H4 (cell line): ENCODE measurements around the gene INVS. TPM values are rescaled to one million over a fixed set of nuclear protein-coding genes. Genes with fewer than 3 reads are reported as not detected.
A peak's percentile ranks its signal among the peaks of the same experiment; 100 is the strongest.
"Not testable (repeated sequence)": the region's sequence is repeated elsewhere in the genome, so short reads cannot be mapped to it uniquely, and the experiment has no call there.

Experiments used
- DNase-seq: peaks from one replicate; pipeline ENCODE4 v3.0.0-alpha.2; 2015; ENCODE audit warnings: low spot score
- total RNA-seq: library from RNA; depleted of rRNA; stranded (reverse); fragments of >200 nt; shearing (Covaris generic); gene quantifications from 2 replicates; pipeline ENCODE4 v1.2.3, GENCODE V29; 2014

The INVS gene
- total RNA-seq, 1 experiment from 2014 or later: 19.5 TPM

DNA sequence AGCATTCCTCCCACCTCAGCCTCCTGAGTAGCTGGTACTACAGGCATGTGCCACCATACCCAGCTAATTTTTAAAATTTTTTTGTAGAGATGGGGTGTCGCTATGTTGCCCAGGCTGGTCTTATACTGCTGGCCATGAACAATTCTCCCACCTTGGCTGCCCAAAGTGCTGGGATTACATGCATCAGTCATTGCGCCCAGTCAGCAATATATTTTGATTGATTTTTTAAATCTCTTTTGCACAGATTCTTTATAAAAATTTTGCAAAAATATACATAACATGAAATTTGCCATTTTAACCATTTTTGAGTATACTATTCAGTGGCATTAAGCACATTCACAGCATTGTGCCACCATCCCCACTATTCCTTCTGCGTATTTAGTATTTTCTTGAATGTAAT is 94.0 kb downstream of the INVS start:
- no peak for DNase-seq

DNA sequence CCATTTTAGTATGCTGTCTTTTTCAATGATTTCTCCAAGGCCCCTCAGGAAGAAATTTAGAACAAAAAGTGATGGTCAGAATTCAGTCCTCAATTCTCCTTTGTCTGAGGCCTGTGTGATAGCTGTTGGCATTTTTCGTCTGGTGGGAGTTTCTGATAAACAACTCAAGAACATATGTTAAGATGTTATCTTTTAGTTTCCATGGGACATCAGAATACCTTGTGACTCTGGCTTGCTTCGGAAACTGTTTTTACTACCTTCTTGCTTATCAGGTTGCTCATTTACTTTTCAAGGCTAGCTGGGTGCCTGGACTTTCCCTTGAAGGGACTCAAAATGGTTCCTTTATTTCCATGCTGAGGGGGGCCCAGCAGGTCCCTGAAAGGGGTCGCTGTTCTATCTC is 97.2 kb downstream of the INVS start:
- DNase-seq: no peak

DNA sequence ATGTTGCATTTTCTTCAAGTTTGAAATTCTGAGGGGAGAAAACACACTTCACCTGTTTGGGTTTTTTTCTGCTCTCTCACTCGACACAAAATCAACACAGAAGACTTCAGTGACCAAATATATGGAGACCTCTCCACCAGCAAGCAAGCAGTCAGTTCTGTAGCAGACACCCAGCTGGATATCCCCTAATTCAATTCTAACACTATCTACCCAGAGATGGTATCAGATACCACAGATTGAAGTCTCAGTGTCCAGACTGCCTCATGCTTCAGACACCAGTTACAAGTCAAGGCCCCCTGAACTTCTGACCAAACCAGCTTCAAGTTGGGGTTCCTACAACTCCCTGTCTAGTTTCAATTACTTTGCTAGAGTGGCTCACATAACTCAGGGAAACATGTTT is 97.8 kb downstream of the INVS start:
- DNase-seq: no peak

DNA sequence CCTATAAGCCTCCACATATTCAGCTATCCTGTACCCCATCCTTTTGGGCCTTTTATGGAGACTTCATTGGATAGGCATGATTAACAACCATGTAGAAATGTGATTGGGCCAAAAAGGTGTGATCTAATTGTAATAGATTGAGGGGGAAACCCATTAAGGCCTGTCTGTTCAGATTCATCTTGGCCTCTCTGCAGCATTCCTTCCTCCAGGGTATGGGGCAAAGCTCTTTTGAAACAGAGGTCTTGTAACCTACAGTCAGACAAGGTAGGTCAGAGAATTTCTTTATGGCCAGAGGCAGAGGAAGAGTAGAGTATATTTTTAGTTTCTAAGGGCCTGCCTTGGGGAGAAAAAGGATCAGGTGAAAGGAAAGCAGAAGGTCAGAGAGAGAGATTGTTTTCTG is 98.5 kb downstream of the INVS start:
- no peak for DNase-seq

DNA sequence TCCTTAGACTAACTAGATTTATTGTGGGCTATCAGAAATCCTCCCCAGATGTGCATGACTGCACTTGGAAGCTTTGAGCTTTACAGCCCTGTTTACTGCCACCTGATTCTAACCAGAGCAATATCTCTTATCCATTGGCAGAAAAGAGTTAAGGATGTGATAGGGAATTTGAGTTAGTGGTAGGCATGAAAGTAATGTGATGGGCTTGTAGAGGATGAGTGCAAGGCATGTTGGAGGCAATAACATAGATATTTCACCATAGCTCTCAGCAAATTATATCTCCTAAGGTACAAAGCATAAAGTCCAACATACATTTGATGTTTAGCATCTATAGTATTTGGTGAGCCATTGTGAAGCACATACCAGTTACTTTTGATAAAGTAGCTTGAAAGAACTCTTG is 103.8 kb downstream of the INVS start:
- DNase-seq: no peak

DNA sequence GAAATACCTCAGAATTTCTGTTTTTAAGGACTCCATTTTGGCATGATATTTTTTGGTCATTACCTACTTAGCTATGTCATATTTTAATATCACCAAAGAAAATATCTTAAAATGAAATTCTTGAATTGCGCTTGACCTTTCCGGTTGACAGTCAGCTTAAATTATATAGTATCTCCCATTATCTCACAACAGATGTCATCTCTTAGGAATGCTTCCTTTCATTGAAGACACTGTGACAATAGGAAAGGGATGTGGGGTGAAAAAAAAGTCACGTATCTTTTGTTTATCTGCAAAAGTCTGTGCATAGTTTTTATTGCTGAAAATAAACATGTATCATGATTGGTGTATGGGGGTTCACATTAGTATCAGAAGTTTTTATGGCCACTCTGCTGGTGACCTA is 105.8 kb downstream of the INVS start:
- no peak for DNase-seq

DNA sequence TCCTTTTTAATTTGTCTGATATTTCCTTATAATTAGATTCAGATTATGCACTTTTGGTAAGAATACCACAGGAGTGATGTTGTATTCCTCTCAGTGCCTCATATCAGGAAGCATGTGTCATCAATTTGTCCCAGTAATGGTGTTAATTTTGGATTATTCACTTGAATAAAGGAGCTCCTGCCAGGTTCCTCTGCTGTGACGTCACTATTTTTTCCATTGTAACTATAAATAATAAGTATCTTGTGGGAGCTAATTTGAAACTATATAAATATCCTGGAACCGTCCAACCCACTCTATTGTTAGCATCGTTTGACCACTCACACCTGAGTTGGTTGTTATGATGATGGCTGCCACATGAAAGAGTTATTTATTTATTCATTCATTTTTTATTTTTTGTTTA is 107.9 kb downstream of the INVS start:
- no peak for DNase-seq

DNA sequence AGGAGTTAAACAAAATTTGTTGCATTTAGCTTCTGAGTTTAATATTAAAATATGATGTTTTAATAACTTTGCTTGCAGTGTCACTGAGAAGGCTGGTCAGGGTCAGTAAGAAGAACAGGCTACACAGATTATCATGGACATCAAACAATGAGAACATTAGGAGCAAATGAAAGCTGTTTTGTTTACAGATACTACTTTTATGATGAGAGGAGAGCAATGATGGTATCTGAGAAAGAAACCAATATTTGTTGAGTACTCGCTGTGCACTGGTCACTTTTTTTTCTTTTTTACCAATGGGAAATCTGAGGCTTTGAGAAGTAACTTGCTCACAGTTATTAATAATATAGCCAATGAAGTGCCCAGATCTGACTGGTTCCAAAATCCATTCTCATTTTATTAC is 109.6 kb downstream of the INVS start:
- no peak for DNase-seq

DNA sequence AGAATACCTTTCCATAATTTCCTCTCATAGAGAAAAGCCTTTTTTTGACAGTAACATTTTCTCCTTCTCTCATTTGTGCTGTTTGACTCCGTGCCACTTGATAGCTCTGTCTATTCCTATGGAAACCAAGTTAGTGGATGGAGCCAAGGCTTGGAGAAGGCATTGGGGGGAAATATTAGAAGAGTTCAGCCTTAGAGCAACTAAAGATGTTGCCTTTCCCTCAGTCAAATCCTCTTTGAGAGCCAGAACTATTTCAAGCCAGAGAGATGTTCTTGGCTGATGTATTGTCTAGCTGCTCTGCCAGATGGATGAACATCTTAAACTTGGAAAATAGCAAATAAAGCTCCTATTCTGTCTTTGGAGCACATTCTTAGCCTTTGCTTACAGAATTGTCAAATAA is 112.4 kb downstream of the INVS start:
- DNase-seq: no peak

DNA sequence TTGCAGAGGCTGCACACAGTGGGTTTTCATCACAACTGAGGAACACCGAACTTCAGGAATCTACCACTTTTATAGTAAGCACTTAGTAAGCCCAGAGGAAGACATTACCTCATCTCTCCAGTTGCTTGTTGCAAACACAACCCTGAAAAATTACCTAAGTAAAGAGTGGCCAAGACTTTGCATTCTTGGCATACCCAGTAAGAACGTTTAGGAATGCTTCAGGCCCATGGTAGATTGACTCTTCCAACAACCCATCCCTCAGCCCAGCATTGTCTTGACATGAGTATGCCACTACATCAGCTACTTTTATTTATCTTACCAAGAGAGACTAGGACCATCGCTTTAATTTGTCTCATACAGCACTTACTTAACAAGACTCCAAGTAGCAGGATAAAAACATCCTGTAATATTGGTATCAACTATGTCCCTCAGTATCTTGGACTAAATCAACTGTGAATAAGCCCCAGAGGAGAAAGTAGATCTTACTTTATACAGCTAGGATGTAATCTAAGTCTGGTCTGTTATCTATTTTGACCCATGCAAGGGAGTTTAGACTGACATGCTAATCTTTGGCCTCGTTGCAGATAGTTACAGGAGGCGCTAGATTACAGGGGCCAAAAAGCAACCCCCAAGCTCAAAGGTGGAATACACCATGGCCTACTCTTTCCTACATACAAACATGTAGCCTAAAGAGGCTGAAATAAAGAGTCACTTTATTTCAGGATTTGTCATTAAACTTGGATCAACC is 114.9 kb downstream of the INVS start:
- DNase-seq: no peak

DNA sequence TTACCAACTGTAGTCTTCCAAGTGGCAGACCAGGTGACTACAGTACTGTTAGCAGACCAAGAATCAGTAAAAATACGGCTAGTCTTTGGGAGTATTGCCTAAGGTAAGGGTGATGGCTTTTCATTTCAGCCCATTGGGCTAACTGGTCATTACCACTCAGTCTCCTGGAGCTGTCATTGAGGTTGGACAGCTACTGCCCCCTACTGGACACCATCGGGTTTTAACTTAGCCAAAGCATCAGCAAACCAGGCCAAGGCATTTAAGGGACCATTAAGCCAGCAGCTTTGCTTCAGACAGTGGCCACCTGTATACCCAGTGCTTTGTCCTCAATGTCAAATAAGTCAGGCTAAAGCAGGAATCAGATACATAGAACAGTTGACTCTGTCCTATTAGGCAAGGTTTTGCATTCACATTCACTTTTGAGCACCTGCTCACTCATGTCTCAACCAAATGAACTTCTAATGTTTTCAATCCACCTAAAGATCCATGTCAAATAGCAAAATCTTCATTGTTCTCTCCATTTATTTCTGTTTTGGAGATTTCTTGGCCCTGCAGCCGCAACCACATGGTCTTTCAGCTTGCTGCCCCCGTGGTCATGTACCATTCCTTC is 117.2 kb downstream of the INVS start:
- peak; percentile 41 for DNase-seq

DNA sequence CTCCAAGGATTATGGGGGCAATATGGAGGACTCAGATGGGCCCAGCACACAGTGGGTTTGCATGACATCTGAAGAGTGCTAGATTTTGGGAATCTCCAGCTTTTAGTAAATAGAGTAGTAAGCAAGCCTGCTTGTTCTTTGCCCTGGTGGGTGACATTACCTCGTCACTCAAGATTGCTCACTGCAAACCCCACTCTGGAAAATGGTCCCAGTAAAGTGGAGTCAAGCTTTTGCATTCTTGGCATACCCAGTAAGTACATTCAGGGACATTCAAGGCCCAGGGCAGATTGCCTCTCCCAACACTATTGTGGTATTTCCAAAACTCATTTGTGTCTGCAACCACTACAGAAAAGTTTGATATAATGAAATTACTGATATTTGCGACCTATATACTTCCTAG is 118.5 kb downstream of the INVS start:
- DNase-seq: no peak

DNA sequence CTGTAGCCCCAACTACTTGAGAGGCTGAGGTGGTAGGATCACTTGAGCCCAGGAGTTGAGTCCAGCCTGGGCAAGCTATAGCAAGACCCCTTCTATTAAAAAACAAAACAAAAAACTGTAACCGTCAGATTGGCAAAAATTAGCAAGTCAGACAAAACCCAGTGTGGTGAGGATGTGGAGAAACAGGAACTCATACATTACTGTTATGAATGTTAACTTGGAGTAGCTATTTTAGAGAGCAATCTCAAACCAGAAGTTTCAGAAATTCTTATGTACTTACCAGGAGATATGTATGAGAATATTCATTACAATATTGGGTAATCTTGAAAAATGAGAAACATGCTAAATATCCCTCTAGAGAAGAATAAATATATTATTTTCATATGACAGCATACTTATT is 120.3 kb downstream of the INVS start:
- no peak for DNase-seq

DNA sequence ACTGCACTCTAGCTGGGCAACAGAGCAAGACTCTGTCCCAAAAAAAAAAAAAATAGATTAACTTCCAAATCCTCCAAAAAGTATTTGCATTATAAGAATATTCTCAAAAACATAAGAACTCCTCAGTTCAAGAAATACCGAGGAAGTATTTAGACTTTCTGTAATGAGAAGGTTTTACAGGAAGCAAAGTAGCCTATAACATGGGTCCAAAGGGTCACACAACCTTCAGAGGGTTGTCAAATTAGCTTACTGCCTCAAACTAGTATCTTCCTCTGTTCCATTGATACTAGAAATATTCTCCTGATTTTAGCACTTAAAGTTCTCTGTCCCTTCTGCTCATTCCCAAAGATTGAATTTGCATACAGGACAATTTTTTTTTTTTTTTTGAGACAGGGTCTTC is 121.9 kb downstream of the INVS start:
- no peak for DNase-seq

DNA sequence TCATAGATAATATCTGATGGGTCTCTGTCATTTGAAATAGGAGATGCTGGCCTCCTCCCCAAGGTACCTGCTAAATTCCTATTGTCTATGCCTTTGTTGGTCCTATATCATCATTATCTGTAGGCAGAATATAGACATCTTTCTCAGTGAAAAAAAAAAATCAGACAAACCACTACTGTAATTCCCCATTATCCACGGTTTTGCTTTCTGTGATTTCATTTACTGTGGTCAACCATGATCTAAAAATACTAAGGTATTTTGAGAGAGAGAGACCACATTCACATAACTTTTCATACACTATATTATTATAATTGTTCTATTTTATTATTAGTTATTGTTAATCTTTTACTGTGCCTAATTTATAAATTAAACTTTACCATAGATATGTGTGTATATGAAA is 122.5 kb downstream of the INVS start:
- DNase-seq: no peak

DNA sequence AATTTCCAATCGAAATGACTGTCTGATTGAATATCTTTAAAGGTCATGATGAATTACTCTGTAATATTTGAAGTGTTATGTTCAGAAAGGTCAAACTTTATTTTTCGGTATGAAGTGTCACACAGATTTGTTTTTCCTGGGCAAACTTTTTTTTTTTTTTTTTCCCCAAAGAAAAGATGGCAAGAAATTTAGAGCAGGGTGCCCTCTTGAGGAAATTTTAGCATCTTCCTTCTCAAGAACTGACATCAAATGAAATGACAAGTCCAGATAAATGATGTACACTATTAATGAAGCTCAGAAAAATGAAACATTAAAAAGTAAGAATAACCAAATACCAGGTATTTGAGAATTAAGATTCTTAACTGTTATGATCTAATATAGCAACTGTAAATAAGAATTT is 123.6 kb downstream of the INVS start:
- peak; percentile 20 for DNase-seq

DNA sequence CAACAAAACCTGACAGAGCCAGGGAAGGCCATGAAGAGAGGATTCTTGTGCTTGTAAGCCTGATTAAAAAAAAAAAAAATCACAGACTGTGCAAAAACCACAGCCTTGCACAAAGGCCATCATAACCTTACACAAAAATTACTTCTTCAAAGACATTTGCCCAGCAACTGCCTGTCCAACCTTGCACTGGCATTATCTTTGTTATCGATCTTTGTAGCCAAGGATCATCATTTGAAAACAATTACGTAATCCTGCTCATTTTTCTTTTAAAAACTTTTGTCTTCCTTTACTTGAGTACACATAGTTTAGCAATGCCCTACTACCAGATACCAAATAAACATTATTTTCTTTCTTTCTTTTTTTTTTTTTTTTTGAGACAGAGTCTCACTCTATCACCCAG is 128.6 kb downstream of the INVS start:
- no peak for DNase-seq

DNA sequence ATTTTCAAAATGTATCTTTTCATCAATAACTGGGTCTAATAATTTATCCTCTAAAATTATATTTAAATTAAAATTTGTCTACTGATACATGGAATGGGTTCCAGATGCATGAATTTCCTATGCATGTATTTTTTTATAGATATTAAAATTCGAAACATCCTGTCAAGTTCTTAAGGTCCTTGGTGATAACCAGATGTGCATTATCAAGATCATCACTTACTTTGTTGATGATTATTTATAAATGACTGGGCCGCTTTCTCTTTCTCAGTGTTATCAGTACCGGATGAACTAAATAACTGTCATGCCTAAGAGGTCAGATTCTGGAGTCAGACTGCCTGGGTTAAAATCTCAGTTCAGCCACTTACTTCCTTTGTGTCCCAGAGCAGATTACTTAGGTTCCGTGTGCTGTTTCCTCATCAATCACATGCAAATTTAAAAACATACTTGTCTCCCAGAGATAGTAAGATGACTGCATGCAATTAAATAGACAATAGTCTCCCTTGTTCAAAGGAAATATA is 129.4 kb downstream of the INVS start:
- DNase-seq: no peak

DNA sequence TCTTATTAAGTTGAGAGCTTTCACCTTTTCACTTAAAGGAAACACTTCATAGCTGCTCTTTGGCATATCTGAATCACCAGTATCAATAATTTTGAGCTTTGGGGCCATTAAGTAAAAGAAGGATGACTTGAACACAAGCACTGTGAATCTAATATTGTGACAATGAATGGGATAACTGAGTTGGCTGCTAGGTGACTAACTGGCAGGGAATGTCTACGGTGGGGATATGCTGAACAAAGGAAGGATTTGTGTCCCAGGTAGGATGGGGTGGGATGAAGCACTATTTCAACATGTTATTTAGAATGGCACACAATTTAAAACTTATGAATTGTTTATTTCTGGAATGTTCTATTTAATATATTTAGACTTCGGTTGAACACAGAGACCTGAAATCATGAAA is 130.1 kb downstream of the INVS start:
- no peak for DNase-seq

DNA sequence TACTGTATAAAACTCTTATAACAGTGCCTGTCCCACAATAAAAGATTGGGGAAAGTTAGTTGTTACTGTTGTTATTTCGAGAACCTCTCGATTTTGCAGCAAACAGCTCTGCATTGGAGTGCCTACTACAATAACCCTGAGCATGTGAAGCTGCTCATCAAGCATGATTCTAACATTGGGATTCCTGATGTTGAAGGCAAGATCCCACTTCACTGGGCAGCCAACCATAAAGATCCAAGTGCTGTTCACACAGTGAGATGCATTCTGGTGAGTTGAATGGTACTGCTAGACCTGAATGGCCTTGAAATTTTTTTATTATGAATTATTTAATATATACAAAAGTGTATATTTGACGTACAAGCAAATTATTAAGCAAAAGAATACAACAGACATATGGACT is 130.5 kb downstream of the INVS start:
- DNase-seq: no peak

DNA sequence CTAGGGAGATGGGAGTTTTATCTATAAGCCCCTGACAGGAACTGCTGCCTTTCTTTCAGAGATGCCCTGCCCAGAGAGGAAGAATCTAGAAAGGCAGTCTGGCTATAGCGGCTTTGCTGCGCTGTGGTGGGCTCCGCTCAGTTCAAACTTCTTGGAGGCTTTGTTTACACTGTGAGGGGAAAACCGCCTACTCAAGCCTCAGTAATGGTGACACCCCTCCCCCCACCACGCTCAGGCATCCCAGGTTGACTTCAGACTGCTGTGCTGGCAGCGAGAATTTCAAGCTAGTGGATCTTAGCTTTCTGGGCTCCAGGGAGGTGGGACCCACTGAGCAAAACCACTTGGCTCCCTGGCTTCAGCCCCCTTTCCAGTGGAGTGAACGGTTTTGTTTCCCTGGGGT is 137.9 kb downstream of the INVS start:
- not testable (repeated sequence) for DNase-seq

DNA sequence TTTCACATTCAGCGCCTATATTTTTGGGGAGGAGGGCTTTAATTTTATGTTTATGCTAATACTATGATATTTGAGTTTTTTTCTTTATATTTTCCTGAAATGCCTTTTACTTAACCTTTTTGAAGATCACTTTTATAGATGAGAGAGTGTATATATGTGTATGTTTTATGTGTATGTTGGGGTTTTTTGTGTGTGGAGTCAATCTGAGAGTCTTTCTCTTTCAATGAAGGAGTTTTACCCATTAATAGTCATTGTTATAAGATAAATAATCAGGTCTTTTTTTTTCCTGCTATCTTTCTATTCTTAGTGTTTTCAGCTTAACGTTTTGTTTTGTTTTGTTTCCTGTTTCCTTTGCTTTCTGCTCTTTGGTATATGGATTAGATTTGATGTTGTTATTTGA is 141.5 kb downstream of the INVS start:
- DNase-seq: no peak

DNA sequence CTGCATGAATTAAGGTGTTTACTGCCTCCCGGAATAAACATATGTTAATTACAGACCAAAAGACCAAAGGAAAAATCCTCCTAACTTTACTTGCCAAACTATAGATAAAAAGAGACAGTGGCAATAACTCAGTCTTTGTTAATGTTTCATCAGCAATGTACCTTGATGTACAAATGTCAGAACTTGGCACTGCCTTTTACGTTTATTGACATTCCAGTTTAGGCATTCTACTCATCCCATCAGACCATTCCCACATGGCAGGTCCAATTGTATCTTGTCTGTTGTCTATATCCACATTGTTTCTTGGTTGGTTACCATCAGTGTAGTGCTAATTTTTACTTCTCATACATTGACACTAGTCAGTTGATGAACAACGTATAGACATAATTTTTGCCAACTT is 168.2 kb downstream of the INVS start:
- DNase-seq: no peak

DNA sequence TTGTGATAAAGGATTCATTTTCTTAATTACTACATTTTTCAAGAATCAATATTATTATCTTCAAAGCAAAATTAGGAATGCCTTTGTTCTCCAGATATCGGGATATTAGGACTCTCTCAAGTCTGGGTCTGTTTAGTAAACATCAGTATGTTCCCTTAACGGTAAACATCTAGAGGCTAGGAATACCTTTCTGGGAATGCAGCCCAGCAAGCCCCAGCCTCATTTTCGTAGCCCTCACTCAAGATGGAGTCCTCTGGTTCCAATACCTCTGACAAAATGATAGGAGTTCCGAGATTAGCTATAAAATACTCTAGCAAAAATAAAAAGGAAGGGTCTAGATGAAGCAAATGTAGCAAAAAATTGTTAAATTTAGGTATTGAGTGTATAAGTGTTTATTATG is 169.2 kb downstream of the INVS start:
- no peak for DNase-seq
